H4 (cell line): ENCODE measurements around the gene FBXO5. TPM values are rescaled to one million over a fixed set of nuclear protein-coding genes. Genes with fewer than 3 reads are reported as not detected.

Experiments used
- DNase-seq: peaks from one replicate; pipeline ENCODE4 v3.0.0-alpha.2; 2015; ENCODE audit warnings: low spot score
- total RNA-seq: library from RNA; depleted of rRNA; stranded (reverse); fragments of >200 nt; shearing (Covaris generic); gene quantifications from 2 replicates; pipeline ENCODE4 v1.2.3, GENCODE V29; 2014; rRNA removed

FBXO5 gene
- total RNA-seq, 1 experiment from 2014 or later = 27.8 TPM

GRCh38 chr6:152950240-152950639, 32.6 kb downstream of the FBXO5 start:
- no peak for DNase-seq

GRCh38 chr6:152948150-152948768, 34.6 kb downstream of the FBXO5 start:
- peak; percentile 23 for DNase-seq

DNA sequence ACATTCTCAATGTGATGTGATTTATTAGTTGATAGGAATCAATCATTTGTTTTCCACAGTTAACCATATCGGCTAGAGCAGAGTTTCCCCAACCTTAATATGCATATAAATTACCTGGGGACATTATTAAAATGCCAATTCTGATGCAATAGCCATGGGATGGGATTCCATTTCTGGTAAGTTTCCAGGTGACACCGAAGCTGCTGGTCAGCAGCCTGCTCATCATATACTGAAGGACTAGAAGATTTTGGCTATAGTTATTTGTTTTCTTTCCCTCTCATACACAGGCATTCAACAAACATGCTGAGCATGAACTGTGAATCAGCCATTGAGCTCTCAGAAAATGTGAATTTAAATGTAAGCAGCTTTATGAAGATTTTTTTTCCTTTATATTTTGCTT, 35.8 kb downstream of the FBXO5 start:
- DNase-seq = no peak

GRCh38 chr6:152946484-152946883, 36.4 kb downstream of the FBXO5 start:
- no peak for DNase-seq

- no peak for DNase-seq
Observed at GRCh38 chr6:152943260-152943897, 39.5 kb downstream of the FBXO5 start.

- DNase-seq = no peak
Observed at GRCh38 chr6:152942319-152942869, 40.4 kb downstream of the FBXO5 start.

GRCh38 chr6:152941746-152942145, 41.1 kb downstream of the FBXO5 start:
- DNase-seq = no peak

DNA sequence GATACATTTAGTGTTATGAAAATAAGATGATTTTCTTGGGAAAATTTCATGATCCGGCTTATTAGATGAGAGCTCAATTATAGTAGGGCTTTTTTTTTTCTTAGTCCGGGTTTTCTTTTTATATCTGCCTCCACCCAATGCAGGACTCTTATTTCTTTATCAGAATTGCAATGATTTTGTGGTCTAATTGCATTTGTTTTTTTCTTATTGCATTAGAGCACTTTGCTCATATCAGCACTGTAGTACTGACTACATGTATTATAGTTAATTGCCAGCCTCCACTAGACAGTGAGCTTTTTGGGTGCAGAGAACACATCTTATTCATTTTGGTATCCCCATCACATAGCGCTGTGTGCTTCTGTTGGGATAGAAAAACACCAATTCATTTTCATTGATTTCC, 50.0 kb downstream of the FBXO5 start:
- DNase-seq = no peak

- no peak for DNase-seq
Observed at GRCh38 chr6:152922706-152923105, 60.1 kb downstream of the FBXO5 start.

Other genes starting within 250 kb of the FBXO5 start
- not detected in 2 replicates for gene VIP, start 232.2 kb downstream of the FBXO5 start, total RNA-seq
- gene MTRF1L, start 19.7 kb upstream of the FBXO5 start, total RNA-seq = 7.9 and 11.3 TPM in 2 replicates
- 1.1 and 1.5 TPM in 2 replicates for gene RGS17, start 148.2 kb upstream of the FBXO5 start, total RNA-seq